Measurements from ENCODE around the gene CUL3. TPM values are rescaled to one million over a fixed set of nuclear protein-coding genes. Genes with fewer than 3 reads are reported as not detected.

CUL3 gene
- total and polyA plus RNA-seq, 2 of the 8 experiments (the other 6 are each of a cell fraction or from before 2014, with no cell fraction given) = 28.5 to 113 TPM

DNA sequence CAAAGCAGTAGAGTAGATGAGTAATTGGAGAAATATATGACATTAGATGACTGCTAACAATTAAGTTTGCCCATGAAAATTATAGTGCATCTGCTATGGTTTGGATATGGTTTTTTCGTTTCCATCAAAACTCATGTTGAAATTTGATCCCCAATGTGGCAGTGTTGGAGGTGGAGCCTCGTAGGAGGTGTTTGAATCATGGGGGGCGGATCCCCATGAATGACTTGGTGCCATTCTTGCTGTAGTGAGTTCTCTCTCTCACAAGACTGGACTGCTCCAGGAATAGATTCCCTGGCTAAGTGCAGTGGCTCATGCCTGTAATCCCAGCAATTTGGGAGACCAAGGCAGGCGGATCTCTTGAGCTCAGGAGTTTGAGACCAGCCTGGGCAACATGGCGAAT, 9.7 kb upstream of the CUL3 start:
- no peaks in the 10 kb centered on the region for H3K23me2 ChIP-seq (ENCODE audit: low read depth, low read length)
- no peak overlapping the region for H2BK15ac ChIP-seq (ENCODE audit: low read length)
- ChIA-PET POLR2A (ENCODE audit: partially characterized antibody) (interaction anchor here (0.5 kb wide), 1 partner anchor 631 kb away, joined by 4 read pairs; no protein-coding TSS in a partner anchor), CTCF (ENCODE audit: partially characterized antibody) (interaction anchor here (0.9 kb wide), 1 partner anchor 21 kb away, joined by 3 read pairs; no protein-coding TSS in a partner anchor)
- H2BK20ac ChIP-seq (ENCODE audit: low read length) = no peak overlapping the region
- peaks cover 0 to 3% (median 1%) of the 10 kb centered on the region in 4 experiments; a peak in 1 of 7 replicates for H3K4me1 ChIP-seq (replicated peaks in 1 of 4; ENCODE audit: control insufficient read depth in 3 of 4, insufficient read depth in 4 of 4, low read length in 3 of 4)
- no peaks in the 10 kb centered on the region for H3K9me3 ChIP-seq (ENCODE audit: insufficient read depth in 2 of 2, low read depth in 1 of 2, low read length in 1 of 2)
- H4K8ac ChIP-seq (ENCODE audit: extremely low read depth, insufficient read depth, low read length) = no peak overlapping the region
- TF ChIP-seq PHF8 (conservative IDR thresholded peaks at IDR 0.05; ENCODE audit: low read depth, low read length) = no peak
- no peak for TF ChIP-seq RFX5 (IDR thresholded peaks at IDR 0.05; ENCODE audit: borderline replicate concordance, low read depth, low read length)
- no peak for TF ChIP-seq SAP30 (IDR thresholded peaks at IDR 0.05; ENCODE audit: insufficient read depth, insufficient replicate concordance, low read length)
- TF ChIP-seq SP2 (IDR thresholded peaks at IDR 0.05; ENCODE audit: low read length) = no peak
- no peak for TF ChIP-seq CEBPB (IDR thresholded peaks at IDR 0.05; ENCODE audit: low read depth, low read length)
- TF ChIP-seq POLR2A (IDR thresholded peaks at IDR 0.05; ENCODE audit: control extremely low read depth in 1 of 2, low read depth in 2 of 2, low read length in 2 of 2) = no peak
- TF ChIP-seq, protein P1, sequence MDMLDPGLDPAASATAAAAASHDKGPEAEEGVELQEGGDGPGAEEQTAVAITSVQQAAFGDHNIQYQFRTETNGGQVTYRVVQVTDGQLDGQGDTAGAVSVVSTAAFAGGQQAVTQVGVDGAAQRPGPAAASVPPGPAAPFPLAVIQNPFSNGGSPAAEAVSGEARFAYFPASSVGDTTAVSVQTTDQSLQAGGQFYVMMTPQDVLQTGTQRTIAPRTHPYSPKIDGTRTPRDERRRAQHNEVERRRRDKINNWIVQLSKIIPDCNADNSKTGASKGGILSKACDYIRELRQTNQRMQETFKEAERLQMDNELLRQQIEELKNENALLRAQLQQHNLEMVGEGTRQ (IDR thresholded peaks at IDR 0.05; ENCODE audit: low read length) = no peak
- no peak for TF ChIP-seq CREB1 (IDR thresholded peaks at IDR 0.05)
- TF ChIP-seq KDM1A (IDR thresholded peaks at IDR 0.05; ENCODE audit: borderline replicate concordance, low read length) = no peak
- H3K14ac ChIP-seq (ENCODE audit: insufficient read length) = no peak overlapping the region
- H3K9ac ChIP-seq (replicated peaks in 1 of 4; ENCODE audit: extremely low read depth in 1 of 4, low read depth in 3 of 4, low read length in 3 of 4) = no peak overlapping the region
- H3K27ac ChIP-seq (ENCODE audit: low read depth, low read length) = no peak overlapping the region
- H4K20me1 ChIP-seq (replicated peaks in 1 of 2; ENCODE audit: control insufficient read depth in 1 of 2, insufficient read depth in 2 of 2, low read length in 2 of 2) = no peaks in the 10 kb centered on the region
- H3K56ac ChIP-seq (replicated peaks; ENCODE audit: insufficient read length, low read depth, low read length) = no peak overlapping the region
- no peak overlapping the region for H4K5ac ChIP-seq (ENCODE audit: insufficient read length, low read depth, low read length)
- no peak overlapping the region for H3K4ac ChIP-seq (replicated peaks; ENCODE audit: insufficient read length, low read depth, low read length)
- no peak overlapping the region for H4K91ac ChIP-seq (replicated peaks; ENCODE audit: insufficient read length, low read length)
- no peaks in the 10 kb centered on the region for H3K36me3 ChIP-seq (ENCODE audit: control insufficient read depth in 2 of 4, insufficient read depth in 4 of 4, low read length in 3 of 4)
- no peak overlapping the region for H2BK12ac ChIP-seq (ENCODE audit: low read depth, low read length)
- no peaks in the 10 kb centered on the region for H3K79me1 ChIP-seq (ENCODE audit: low read depth, low read length)
- H2BK5ac ChIP-seq (ENCODE audit: low read depth, low read length) = no peak overlapping the region
- no peak overlapping the region for H3K18ac ChIP-seq (ENCODE audit: extremely low read depth, low read length)
- H3K27me3 ChIP-seq (replicated peaks in 1 of 4; ENCODE audit: control insufficient read depth in 3 of 4, extremely low read depth in 1 of 4, insufficient read depth in 3 of 4, low read length in 3 of 4) = no peaks in the 10 kb centered on the region
- no peak overlapping the region for H2AK5ac ChIP-seq (ENCODE audit: low read depth, low read length)
- H3K23ac ChIP-seq (ENCODE audit: insufficient read length) = no peak overlapping the region
- DNase-seq (ENCODE audit: low read depth in 1 of 2, low spot score in 2 of 2) = no peak
- WGBS, 2 experiments (ENCODE audit: extremely low coverage in 1 of 2, insufficient coverage in 1 of 2, insufficient read length in 1 of 2, insufficient replicate concordance in 2 of 2, low coverage in 1 of 2, low lambda C conversion rate in 2 of 2, missing lambda C conversion rate in 1 of 2) = 82% methylated on average over 5 of the region's 5 CpGs; no CpG with 5 or more reads in 1 of the 2 experiments
- H3K79me2 ChIP-seq (ENCODE audit: control insufficient read depth in 1 of 2, insufficient read depth in 2 of 2, low read length in 2 of 2) = no peaks in the 10 kb centered on the region
- H3K4me2 ChIP-seq (ENCODE audit: insufficient read depth in 1 of 2, low read depth in 2 of 2, low read length in 2 of 2) = no peak overlapping the region
- no peak for FAIRE-seq
- peak overlapping the region; percentile 58; the same call in 1 of the 2 replicates for H2AFZ ChIP-seq (ENCODE audit: low read length)
- no peak overlapping the region for H3K4me3 ChIP-seq (ENCODE audit: extremely low read depth in 1 of 4, insufficient read depth in 2 of 4, low read depth in 3 of 4, low read length in 4 of 4)
- H2BK120ac ChIP-seq (replicated peaks; ENCODE audit: low read depth, low read length) = no peak overlapping the region

All from H1 (cell line).